Measurements from ENCODE around the gene TMEM253.

The TMEM253 gene

DNA sequence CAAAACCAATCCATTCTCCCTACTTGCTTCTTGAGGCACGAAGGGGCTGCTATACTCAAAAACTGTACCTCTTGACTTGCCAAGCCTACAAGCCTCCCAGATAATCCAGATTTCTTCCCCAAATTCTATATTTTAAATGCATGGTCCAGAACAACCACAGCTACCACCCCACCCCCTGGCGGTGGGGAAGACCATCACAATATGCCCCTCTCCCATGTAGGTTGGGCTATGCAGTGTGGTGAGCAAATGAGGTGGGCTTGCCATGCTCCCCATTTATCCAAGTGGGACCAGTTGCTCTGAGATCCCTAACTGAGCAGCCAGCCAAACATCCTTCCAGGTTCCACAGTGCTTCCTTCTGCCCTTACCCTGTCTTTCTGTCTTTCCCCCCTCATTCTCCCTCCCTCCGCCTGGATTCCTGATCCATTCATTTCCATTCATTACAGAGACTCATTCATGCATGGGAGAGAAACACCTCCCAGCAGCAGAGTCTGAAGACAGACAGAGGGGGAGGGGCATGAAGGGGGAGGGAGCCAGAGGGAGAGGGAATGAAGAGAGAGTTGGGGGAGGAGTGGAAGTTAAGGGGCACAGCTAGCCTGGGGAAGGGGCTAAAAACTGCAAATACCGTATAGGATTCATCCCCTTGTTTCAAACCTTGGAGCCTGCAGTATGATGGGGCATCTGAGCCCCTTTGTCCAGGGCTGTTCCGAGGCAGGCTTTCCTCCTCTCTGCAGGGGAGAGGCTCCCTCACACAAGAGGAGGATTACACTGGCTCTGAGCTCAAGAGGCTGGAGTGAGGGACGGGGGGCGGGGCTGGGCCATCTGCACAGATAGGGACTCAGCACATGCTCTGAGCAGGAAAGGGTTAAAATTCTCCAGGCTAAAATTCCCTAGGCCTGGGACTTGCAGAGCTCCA is 6.8 kb upstream of the TMEM253 start:
- H3K9ac ChIP-seq = no peak overlapping the region

DNA sequence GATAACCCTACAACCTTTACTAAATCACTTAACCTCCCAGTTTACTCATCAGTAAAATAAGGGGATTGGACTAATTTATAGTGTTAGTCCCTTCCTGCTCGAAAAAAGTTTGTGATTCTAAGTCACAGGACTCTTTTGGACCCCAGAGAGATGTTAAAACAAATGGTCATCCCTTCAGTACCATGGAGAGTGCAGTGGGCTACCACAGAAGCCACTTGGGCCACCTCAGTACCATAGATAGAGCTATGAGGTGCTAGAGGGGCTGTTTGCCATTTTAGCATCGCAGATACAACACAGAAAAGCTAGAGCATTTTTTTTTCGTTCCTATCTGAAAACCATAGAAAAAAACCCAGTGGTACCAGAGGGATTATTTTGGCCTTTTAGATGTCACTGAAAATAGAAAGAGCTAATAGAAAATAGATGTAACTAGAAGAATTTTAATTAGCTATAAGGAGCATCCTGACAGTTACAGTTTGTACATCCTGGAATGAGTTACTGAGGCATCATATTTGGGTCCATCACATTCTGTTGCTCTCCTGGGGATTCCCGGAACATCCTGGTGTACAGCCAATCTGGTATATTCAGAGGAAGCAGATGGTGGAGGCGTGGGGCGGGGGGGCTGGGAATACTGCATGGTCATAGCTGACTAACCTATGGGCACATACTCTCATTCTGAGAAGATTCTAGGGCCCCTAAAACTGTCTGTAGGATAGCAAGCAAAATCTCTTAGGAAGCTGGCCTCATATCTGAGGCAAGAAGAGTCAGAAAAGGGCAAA is 5.2 kb upstream of the TMEM253 start:
- Histone ChIP-seq H3K4me3 (ENCODE audit: low read depth, low read length) (no peak overlapping the region), H3K4me1 (peaks cover 41% of the 10 kb centered on the region), H3K9ac (no peak overlapping the region), H2AFZ (no peak overlapping the region), H3K9me3 (ENCODE audit: control insufficient read depth, low read length) (no peaks in the 10 kb centered on the region), H3K27ac (peak overlapping the region; percentile 95), H3K27me3 (ENCODE audit: control insufficient read depth, insufficient read depth, low read length) (no peaks in the 10 kb centered on the region), H3K4me2 (ENCODE audit: low read length) (no peak overlapping the region), H3K36me3 (ENCODE audit: control insufficient read depth, insufficient read depth, low read length) (no peaks in the 10 kb centered on the region), H3K79me2 (peaks cover 13% of the 10 kb centered on the region)
- TF ChIP-seq, protein P1, sequence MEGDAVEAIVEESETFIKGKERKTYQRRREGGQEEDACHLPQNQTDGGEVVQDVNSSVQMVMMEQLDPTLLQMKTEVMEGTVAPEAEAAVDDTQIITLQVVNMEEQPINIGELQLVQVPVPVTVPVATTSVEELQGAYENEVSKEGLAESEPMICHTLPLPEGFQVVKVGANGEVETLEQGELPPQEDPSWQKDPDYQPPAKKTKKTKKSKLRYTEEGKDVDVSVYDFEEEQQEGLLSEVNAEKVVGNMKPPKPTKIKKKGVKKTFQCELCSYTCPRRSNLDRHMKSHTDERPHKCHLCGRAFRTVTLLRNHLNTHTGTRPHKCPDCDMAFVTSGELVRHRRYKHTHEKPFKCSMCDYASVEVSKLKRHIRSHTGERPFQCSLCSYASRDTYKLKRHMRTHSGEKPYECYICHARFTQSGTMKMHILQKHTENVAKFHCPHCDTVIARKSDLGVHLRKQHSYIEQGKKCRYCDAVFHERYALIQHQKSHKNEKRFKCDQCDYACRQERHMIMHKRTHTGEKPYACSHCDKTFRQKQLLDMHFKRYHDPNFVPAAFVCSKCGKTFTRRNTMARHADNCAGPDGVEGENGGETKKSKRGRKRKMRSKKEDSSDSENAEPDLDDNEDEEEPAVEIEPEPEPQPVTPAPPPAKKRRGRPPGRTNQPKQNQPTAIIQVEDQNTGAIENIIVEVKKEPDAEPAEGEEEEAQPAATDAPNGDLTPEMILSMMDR (IDR thresholded peaks at IDR 0.05) = no peak

More for the DNA sequence above, 6.8 kb upstream of the TMEM253 start:
- Histone ChIP-seq H3K9me3 (ENCODE audit: control insufficient read depth, low read length) (no peaks in the 10 kb centered on the region), H3K4me1 (peaks cover 33% of the 10 kb centered on the region), H3K27ac (peak overlapping the region; percentile 71), H3K79me2 (peaks cover 10% of the 10 kb centered on the region), H3K4me3 (ENCODE audit: low read depth, low read length) (peak overlapping the region; percentile 16), H2AFZ (no peak overlapping the region), H3K27me3 (ENCODE audit: control insufficient read depth, insufficient read depth, low read length) (no peaks in the 10 kb centered on the region), H3K36me3 (ENCODE audit: control insufficient read depth, insufficient read depth, low read length) (no peaks in the 10 kb centered on the region), H3K4me2 (ENCODE audit: low read length) (peak overlapping the region; percentile 62)
- TF ChIP-seq, protein P1 (IDR thresholded peaks at IDR 0.05) = no peak

DNA sequence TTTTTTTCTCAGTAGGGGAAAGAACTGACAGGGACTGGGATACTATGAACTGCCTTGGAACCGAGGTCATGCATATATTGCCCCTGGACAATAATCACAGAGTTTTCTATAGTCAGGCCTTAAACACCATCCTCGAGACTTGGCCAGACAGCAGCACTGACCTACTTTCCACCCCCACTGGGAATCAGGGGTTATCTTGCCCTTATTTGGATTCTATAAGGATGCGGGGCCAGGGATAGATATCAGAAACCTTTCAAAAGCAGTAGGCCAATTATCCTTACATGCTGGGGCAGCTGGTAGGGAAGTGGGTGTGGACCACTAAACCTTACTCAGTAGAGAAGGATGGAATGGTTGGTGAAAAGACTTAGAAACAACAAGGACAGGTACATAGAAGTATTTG is 4.4 kb upstream of the TMEM253 start:
- TF ChIP-seq, protein P1 (IDR thresholded peaks at IDR 0.05) = no peak
- no peak overlapping the region for H3K4me3 ChIP-seq (ENCODE audit: low read depth, low read length)
- H3K9ac ChIP-seq = no peak overlapping the region
- H3K9me3 ChIP-seq (ENCODE audit: control insufficient read depth, low read length) = no peaks in the 10 kb centered on the region
- peaks cover 41% of the 10 kb centered on the region for H3K4me1 ChIP-seq
- H3K36me3 ChIP-seq (ENCODE audit: control insufficient read depth, insufficient read depth, low read length) = no peaks in the 10 kb centered on the region
- H3K79me2 ChIP-seq = peaks cover 19% of the 10 kb centered on the region
- H2AFZ ChIP-seq = no peak overlapping the region
- no peaks in the 10 kb centered on the region for H3K27me3 ChIP-seq (ENCODE audit: control insufficient read depth, insufficient read depth, low read length)
- H3K4me2 ChIP-seq (ENCODE audit: low read length) = peak overlapping the region; percentile 4
- peak overlapping the region; percentile 95 for H3K27ac ChIP-seq

DNA sequence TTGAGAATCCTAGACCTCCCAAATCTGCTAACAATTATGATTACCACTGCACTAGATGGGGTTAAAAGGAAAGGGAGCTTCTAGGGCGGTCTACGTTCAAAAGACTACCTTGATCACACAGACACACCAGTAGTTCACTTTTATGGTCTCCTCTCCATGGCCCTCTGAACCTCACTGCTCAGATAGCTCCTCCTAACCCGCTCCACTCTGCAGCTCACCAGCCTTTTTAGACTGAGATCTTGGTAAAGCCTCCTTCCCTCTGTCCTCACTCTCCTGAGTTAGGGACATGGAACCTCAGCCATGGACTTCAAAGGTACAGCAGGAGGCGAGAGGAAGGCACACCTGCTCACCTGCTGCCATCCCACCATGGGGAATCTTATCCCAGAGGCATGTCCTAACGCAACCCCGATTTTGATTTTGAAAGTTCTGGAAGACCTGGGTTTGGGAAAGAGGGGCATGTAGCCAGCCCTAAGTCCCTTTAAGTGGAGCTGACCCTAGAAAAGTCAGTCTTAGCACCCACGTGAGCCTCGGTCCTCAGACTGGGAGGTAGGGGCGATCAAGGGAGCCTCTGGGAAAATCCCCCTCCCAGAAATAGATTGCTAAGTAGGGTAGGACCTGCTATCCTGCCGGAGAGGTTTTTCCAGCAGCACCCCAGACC is 3.8 kb upstream of the TMEM253 start:
- Histone ChIP-seq H3K4me3 (ENCODE audit: low read depth, low read length) (peak overlapping the region; percentile 38), H3K79me2 (peaks cover 25% of the 10 kb centered on the region), H3K27ac (peak overlapping the region; percentile 95), H3K9me3 (ENCODE audit: control insufficient read depth, low read length) (no peaks in the 10 kb centered on the region), H3K4me2 (ENCODE audit: low read length) (peak overlapping the region; percentile 58), H3K4me1 (peaks cover 45% of the 10 kb centered on the region), H3K27me3 (ENCODE audit: control insufficient read depth, insufficient read depth, low read length) (no peaks in the 10 kb centered on the region), H2AFZ (peak overlapping the region; percentile 65), H3K9ac (peak overlapping the region; percentile 41), H3K36me3 (ENCODE audit: control insufficient read depth, insufficient read depth, low read length) (no peaks in the 10 kb centered on the region)
- TF ChIP-seq, protein P1 (IDR thresholded peaks at IDR 0.05) = no peak
